ENCODE measurements around the gene SLC8A2.
"Not testable (repeated sequence)": the region's sequence is repeated elsewhere in the genome, so short reads cannot be mapped to it uniquely, and the experiment has no call there.

The SLC8A2 gene

DNA sequence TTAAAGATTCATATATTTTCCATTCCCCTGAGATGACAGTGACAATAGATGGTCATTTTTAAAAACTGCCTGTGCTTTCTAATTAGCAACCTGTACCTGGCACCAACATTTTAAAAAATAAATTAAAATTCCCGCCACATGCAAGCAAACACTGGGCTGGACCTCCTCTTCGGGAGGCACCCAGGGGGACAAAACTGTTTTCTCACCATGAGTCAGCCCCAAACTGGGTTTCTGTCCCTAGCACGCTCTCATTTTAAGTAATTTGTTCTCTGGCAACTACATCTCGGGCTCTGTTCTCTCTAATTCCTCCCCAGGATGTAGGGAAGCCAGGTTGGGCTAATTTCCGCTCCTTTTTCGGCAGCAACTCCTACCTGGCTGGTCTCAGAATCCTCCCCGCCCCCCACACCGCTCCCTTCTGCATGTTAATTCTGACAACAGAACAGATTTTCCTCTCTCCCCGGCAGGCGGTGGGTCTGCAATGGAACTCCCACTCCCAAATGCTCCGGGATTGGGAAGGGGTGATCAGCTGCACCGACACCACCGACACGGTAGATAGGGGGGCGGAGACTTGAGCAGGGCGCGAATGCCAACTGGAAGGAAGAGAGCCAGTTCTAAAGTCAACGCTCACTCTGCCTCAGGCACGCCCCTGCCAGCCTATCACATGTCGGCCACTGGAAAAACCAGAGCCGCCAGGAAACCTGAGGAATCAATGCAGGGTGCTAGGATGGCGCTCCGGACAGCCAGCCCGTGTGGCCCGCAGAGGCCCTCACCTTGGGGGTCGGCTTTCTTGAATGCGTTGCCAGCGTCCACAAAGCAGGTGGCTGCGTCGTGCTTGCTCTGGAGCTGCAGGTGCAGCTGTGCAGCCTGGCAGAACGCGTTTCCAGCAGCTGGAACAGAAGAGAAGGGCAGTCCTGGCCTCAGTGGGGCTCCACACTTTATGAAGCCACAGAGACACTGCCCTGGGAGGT, 28.5 kb upstream of the SLC8A2 start:
- no peak for DNase-seq

DNA sequence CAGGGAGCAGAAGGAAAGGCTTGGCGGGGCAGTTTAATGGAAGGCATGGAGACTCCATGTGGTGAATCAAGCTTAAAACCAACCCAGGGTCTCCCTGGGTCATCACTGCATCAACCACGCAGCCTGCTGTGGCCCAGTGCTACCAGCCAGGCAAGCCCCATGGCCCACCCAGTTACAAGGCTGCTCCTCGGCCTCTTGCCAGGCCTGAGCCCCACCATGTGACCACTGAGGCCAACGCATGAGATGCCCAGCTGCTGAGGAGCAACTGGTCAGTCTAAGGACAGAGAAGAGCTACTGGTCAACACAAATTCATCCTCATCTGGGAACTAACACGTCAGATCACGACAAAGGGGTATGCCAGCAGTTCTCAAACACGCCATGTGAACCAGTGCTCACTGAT, 27.7 kb upstream of the SLC8A2 start:
- DNase-seq = no peak

DNA sequence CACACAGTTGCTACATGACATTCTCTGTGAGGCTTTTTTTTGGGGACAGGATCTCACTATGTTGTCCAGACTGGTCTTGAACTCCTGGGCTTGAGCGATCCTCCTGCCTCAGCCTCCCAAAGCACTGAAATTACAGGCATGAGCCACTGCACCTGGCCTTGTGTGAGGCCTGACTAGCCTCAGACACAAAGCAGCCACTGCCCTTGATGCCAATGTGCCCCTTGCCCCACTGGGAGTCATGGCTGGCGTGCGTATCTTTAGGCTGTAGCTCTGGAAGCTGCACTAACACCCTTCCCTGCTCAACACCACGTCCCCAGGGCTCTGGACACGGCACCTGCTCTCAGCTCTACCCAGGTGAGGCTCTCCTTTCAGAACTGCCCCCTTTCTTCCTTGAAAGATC, 26.9 kb upstream of the SLC8A2 start:
- DNase-seq = no peak

DNA sequence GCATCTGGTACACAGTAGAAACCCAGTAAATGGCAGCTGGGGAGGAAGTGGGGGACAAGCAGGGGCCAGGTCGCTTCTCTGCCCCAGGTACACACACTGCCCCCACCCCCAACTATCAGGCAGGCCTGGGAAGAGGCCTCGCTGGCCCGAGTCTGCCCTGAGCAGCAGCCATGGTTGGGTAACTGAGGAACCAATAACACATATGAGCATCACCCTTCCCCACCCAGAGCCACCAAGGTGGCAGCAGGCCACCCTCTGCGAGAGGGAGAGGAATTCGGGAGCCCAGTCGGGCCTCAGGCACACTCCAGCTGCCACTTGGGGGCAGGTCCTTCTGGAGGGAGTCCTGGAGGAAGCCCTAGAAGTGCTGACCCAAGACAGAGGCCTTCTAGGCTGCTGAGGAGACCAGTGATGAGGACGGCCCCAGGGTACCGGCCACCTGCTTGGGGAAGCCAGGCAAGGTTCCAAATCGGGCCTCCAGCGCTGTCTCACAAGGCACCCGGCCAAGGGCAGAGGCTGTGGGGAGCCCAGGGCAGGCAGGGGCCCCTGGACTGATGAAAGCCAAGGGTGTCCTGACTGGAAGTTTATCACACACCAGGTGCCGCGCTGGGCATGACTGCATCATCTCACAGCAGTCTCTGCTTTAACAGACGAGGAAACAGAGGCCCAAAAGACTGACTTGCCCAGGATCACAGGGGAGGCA, 26.3 kb upstream of the SLC8A2 start:
- no peak for DNase-seq

DNA sequence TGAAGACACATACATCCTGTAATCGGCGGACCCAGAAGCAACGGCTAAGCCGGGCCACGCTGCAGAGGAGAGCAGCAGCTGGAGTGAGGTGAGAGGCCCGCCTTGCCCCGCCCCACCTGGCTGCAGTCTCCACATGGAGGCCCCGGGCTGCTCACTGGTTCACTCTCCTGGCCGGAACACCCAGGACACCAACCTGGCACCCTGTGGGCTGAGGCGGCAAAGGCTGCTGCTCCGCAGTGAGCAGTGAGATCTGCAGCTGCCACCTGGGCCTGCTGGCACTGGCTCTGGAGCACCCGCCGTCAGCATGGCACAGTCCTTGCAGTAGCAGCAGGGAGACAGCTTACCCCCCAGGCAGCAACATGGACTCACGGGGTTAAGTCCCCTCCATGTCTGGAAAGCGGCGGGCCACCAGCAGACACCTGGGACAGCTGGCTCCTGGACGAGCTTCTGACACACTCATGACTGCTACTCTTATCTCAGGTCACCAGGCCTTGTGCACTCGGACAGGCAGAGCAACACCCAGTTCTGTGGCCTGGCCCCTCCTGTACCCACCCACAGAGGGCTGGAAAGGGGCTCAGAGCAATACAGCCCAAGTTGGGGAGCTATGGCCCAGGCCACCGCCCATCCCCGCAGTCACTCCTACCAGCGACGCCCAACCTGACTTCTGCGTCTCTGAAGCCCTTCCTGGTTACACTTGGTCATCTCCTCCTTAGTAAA, 25.5 kb upstream of the SLC8A2 start:
- DNase-seq = no peak

DNA sequence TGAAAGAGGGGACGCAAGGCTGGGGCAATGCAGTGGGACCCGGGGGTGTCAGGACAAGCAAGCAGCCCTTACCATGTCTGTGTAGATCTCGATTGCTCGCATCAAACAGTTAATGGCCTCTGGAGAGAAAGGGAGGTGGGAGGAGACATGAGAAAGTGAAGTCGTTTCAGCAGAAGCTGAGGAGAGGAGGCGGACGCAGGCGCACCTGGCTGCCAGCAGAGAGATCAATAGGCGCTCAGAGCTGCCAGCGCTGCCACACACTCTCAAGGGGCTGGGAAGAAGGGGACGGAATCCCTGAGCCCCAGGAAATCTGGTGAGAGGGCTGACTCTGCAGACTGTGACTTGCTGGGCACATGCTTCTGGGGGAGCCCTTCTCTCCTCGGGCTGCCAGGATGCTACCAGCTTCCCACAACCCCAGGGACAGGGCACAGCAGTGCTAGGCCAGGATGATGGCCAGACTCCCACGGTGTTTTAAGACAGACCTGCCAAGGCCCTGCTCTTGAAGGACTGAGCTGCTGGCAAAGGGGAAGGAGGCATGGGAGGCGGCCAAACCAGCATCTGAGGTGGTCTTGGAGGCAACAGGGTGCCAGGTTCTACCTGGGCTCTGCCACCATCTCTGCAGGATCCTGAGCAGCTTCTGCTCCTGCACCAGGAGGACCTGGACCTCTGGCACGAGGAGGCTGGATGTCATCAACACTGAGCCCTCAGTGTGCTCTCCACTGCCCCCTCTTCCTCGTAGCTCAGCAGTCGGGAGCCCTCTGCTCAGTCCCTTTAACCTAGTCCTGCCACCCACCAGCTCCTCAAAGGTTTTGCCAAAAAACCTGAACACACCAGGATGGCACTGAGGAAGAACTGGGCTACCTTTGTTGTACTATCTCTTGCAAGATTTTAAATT, 24.0 kb upstream of the SLC8A2 start:
- DNase-seq = no peak

DNA sequence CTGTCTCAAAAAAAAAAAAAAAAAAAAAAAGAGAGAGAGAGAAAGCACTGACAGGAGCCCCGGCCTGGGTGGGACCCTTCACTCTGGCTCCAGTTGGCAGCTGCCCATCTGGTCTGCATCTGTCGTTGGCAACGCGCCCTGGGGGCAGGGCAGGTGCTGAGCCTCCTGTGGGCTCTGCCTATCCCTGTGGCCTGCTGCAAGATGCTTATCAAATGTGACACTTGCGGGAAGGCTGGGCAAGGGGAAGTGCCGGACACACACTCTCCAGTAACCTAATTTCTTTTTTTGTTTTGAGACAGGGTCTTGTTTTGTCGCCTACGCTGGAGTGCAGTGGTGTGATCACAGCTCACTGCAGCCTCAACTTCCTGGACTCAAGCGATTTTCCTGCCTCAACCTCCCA, 23.0 kb upstream of the SLC8A2 start:
- DNase-seq = no peak

DNA sequence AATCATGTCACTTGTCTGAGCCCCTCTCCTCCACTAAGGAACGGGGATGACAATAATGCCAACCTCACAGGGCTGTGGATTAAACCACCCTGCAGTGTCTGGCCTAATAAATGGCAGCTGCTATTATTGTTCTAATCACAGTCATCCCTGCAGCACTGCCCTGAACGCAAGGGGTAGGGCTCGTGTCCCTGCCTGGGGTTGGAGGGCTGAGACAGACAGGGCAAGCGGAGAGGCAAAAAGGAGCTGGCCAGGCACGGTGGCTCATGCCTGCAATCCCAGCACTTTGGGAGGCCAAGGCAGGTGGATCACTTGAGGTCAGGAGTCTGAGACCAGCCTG, 22.5 kb upstream of the SLC8A2 start:
- DNase-seq = no peak

DNA sequence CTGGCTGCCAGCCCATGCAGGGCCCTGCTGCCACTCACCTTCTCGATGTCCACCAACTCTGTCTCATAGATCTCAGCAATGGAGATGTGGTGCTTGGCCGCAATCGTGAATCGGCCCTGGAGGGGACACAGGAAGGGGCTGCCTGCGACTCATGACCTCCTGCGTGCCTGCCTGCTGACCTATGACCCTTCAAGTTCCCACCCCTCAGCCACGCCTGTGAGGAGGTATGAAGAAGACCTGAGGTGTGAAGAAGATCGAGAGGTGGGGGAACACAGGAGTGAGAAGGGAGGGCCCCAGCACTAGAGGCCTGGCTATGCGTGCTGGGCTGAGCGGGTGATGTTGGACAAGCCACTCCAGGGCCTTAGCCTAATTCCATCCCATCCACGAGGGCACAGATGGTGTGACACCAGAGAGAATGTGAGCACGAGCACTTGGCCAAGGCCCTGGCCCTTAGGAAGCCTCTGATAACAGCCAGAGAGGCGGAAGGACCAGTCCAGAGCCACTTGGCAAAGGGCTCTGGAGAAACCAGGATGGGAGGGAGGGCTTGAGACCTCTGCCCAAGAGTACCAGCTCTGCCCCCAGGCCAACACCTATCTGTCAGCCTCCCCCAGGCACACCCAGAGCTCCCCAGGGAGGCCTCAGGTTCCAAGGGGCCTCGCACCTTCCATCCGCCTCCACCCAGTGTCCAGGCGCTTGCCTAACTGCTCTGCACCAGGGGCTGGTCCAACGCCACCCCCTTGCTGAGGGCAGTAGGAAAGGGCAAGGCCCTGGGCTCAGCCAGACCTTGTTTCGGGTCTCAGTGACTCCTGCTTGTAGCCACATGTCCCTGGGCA, 21.9 kb upstream of the SLC8A2 start:
- DNase-seq = no peak

DNA sequence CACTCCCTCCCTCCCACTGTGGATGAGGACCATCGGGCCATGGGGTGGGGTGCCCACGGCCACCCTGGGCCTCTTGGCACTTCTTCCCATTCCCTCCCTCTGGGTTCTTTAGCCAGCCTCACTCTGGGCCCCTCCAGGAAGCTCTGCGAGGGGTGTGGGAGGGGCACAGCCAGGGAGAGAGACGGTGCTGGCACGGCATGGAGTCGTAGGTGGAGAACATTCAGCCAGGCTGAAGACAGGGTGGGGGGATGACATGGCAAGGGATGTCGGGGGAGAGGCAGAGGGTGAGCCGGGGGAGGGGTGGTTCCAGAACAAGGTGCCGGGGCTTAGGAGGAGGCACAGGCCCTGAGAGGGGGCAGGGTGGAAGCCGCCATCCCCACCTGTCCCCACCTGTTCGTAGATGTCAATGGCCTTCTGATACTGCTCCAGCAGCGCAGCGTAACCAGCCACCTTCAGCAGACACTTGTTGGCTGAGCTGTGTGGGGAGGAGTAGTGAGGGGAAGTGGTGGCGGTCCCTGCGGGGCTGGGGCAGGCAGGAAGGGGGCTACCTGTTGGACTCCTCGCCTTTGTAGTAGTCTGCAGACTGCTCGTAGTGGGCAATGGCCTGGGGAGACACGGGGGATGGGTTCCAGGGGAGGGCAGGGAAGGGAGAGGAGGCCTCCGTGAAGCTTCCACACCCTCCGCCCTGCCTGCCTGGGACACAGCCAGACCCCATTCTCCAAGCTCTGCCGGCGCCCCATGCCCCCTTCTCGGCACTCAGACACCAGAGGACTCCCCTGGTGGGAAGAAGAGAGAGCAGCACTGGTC, 21.1 kb upstream of the SLC8A2 start:
- DNase-seq = no peak

DNA sequence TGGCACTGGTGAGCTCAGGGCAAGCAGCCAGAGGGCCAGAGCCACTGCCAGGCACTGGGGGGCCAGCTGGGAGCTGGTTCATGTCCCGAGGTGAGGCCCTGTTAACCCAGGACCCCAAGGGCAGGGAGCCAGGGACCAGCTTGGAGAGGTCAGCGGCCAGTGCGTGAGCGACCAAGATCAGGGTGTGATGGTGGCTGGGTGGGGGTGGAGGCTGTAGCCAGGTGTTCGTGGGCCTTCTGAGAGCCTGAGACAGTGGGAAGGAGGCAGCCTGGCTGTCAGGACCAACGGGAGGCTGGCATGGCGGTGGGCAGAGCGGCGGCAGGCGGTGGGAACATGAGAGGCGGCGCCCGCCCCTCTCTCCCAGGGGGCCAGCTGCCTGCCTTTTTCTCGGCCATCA, 20.4 kb upstream of the SLC8A2 start:
- no peak for DNase-seq

DNA sequence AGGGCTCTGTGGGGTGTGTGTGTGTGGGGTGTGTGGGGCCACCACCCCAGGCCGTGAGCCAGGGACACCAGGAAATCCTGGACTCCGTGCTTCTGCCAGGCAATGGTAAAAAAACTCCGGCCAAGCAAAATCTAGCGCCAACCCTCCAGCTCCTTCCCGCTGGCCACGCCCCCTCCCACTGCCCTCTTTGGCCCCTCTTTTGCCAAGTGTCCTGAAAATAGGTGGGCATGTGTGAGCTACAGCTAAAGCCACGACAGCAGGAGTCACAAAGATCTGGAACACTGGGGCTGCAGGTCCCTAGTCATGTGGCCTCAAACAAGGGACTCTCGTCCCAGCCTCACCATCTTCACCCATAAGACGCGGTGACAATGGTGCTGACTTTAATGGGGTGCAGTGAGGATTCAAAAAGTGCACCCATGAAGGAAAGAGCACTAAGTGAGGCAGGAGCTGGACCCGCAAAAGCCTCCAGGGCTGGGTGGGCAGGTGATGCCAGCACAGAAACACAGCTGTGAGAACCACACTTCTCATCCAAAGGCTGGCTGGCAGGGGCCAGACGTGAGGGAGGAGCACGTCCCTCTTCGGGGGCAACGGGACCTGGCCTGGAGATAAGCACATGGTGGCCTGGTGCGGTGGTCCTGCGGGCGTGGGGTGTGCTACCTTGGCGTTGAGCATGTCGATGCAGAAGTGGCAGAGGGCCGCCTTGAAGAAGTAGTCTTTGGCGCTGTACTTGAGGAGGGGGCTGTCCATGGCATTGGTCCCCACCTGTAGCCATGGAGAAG, 19.9 kb upstream of the SLC8A2 start:
- no peak for DNase-seq

DNA sequence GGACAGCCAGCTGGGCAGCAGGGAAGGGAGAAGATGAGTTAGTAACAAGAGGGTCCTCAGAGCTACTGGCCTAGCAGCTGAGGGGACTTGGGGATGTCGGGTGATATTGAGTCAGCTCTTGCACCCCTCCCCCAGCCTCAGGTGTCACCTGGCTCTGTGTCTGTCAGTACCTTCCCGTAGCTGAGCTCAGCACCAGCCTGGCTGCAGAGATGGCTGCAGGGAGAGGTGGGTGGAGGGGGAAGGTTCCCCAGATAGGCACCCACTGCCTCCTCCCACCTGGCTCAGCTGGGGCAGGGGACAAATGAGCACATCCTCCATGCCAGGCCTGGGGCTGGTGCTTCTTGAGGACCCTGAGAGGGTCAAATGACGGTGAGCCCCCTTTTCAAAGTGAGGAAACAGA, 19.2 kb upstream of the SLC8A2 start:
- no peak for DNase-seq

DNA sequence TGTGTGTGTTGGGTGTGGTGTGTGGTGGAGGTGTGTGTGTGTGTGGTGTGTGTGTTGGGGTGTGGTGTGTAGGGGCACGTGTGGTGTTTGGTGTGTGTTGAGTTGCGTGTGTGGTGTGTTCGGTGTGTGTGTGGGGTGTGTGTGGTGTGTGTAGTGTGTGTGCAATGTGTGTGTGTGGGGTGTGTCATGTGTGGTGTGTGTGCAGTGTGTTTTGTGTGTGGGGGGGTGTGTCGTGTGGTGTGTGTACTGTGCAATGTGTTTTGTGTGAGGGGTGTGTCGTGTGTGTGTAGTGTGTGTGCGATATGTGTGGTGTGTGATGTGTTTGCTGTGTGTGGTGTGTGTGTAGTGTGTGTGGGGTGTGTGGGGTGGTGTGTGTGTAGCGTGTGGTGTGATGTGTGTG, 18.3 kb upstream of the SLC8A2 start:
- DNase-seq = no peak

DNA sequence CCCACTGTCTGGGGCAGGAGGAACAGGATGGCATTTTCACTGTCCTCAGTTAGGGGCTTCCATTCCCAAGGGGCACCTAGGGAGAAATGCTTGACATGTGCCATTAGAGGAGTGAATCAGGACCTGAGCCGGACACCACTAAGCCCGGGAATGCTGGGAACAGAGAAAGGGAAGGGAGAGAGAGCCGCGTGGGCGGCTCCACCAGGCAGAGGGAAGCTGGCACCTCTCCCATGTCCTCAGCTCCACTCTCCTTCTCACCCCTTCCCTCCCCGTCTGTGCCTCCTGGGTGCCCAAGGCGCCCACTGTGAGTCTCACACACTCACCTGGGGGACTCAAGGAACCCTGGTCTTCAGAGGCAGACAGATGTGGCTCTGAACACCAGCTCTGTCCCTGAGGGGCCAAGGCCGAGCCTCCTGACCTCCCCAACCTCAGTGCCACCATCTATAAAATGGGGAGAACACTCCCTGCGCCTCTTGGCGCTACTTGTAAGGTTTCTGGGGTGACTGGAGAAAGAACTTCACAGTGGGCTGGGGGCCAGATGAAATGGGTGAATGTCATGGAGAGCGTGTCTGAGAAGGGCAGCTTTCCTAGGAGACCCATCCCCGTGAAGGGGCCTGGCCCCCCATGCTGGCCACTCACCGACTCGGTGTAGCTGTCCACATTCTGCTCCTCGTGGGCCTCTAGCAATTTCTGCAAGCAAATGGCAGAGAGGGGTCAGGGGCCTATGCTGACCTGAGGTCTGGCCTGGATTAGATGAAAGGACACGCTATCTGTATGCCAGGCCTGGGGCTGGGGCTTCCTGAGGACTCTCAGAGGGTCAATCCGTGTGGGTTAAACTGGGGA, 17.6 kb upstream of the SLC8A2 start:
- DNase-seq = no peak

DNA sequence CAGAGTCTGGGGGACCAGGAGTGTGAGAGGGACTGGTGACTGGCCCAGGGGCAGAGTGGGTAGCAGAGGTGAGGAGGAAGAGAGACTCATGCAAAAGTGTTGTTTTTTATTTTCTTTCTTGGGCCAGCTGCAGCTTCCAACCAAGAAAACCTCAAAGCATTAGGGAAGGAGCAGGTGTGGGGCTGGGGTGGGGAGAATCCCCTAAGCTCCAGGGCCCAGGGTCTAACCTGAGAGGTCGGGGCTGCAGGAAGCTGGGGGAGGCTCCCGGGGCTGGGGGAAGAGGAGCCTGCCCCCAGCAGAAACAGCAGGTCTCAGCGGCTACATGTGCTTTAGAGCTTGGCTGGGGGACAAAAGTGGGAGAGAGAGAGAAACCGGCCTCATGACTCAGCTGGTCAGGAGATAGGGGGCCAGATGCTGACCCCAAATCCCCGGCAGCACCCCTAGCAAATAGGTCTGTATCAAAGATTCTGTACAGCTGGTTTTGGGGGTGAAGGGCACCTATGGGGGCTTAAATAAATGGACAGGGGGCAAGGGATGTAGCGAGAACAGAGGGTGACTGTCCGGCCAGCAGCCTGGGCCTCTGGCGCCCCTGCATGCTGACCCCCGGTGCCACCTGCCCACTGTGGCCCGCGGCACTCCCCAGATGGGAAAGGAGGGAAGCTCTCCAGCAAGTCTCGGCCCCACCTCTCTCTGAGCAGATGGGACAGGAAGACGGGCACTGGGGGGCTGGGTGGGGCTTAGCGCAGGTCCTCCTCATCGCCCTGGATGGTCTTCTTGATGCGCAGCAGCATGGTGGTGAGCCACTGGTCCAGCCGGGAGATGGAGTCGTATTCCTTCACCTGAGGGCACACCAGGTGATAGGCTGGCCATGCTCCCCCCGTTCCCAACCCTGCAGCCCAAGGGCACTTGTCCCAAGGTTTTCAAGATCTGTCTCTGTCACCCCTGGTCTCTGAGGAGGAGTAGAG, 16.1 kb upstream of the SLC8A2 start:
- no peak for DNase-seq

DNA sequence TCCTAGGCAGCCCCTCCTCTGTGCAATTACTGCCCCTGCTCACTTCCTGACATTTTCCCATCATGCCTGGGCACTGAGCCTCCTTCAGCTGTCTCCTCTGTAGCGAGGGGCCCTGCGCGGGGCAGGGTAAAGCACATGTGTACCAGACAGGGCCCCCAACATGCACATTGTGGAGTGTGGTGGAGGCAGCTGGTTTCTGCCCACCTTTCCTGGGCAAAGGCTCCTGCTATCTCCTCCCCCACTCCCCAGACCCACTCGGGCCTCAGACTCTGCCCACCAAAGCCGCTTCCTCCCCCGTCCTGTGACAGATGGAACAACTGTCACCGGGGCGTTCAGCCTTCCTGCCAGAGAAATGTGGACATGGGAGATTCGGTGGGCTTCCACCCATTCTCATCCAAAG, 15.2 kb upstream of the SLC8A2 start:
- DNase-seq = no peak

DNA sequence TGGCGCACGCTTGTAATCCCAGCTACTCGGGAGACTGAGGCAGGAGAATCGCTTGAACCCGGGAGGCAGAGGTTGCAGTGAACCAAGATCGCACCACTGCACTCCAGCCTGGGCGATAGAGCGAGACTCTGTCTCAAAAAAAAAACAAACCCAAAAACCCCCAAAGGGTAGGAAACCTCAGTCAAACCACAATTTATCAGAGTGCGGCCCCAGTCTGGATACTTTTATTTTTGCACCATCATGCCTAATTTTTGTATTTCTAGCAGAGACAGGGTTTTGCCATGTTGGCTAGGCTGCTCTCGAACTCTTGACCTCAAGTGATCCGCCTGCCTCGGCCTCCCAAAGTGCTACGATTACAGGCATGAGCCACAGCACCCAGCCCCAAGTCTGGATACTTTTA, 14.5 kb upstream of the SLC8A2 start:
- not testable (repeated sequence) for DNase-seq
